ENCODE results near the gene NCCRP1. TPM values are rescaled to one million over a fixed set of nuclear protein-coding genes. Genes with fewer than 3 reads are reported as not detected.

Gene NCCRP1, protein sequence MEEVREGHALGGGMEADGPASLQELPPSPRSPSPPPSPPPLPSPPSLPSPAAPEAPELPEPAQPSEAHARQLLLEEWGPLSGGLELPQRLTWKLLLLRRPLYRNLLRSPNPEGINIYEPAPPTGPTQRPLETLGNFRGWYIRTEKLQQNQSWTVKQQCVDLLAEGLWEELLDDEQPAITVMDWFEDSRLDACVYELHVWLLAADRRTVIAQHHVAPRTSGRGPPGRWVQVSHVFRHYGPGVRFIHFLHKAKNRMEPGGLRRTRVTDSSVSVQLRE
- not detected in 2 replicates for total RNA-seq (2014; rRNA removed; shearing (Covaris generic))

DNA sequence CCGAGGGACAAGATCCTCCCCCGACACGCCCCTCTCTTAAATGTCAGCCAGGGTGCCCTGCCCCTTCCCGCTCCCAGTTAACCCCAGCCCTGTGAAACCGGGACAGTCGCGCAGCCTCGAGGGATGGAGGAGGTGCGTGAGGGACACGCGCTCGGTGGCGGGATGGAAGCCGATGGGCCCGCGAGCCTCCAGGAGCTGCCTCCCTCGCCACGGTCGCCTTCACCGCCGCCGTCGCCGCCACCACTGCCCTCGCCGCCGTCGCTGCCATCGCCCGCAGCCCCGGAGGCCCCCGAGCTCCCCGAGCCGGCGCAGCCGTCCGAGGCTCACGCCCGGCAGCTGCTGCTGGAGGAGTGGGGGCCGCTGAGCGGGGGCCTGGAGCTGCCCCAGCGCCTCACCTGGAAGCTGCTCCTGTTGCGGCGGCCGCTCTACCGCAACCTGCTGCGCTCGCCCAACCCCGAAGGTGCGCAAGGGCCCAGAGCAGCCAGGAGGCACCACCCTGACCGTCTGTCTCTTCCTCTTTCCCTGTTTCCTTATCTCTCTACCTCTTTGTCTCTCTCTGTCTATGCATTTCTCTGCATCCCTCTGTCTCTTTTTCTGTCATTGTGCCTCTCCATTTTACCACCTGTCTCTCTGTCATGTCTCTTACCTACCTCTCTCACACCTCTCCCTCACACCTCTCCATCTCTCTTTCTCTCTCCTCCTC is at the start of gene NCCRP1:
NCCRP1 (plus strand) TSS at position 105 of the 703 bp plus-strand sequence; CDS start at position 124, 19 bp downstream.
- Histone ChIP-seq H3K27me3 (ENCODE audit: control insufficient read depth, insufficient read depth, low read length) (peaks cover 27% of the 10 kb centered on the region), H3K4me3 (ENCODE audit: insufficient read depth, low read depth, low read length) (peak within 1 kb of the TSS; percentile 35), H3K36me3 (replicated peaks; ENCODE audit: control insufficient read depth, insufficient read depth, low read length) (no peaks in the 10 kb centered on the region)
- peak; percentile 90 for DNase-seq

DNA sequence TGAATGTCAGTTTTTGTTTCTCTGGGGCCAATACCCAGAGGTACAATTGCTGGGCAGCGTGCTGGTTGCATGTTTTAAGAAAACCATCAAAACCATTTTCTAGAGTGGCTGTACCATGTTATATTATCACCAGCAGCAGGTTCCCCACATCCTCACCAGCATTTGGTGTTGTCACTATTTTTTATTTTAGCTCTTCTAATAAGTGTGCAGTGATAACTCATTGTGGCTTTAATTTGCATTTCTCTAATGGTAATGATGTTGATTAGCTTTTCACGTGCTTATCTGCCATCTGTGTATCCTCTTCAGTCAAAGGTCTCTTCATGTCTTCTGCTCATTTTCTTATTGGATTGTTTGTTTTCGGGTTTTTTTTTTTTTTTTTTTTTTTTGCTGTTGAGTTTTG is 49.3 kb upstream of the NCCRP1 start:
- Histone ChIP-seq H3K4me3 (ENCODE audit: insufficient read depth, low read depth, low read length) (no peak overlapping the region), H3K27me3 (ENCODE audit: control insufficient read depth, insufficient read depth, low read length) (no peaks in the 10 kb centered on the region), H3K36me3 (replicated peaks; ENCODE audit: control insufficient read depth, insufficient read depth, low read length) (no peaks in the 10 kb centered on the region)
- DNase-seq: no peak

- DNase-seq: no peak
- no peak overlapping the region for H3K4me3 ChIP-seq (ENCODE audit: insufficient read depth, low read depth, low read length)
- no peaks in the 10 kb centered on the region for H3K36me3 ChIP-seq (replicated peaks; ENCODE audit: control insufficient read depth, insufficient read depth, low read length)
- H3K27me3 ChIP-seq (ENCODE audit: control insufficient read depth, insufficient read depth, low read length): no peaks in the 10 kb centered on the region
These were observed 47.7 kb upstream of the NCCRP1 start for GRCh38 chr19:39148939-39149529.

- no peak for DNase-seq
- no peaks in the 10 kb centered on the region for H3K36me3 ChIP-seq (replicated peaks; ENCODE audit: control insufficient read depth, insufficient read depth, low read length)
- no peaks in the 10 kb centered on the region for H3K27me3 ChIP-seq (ENCODE audit: control insufficient read depth, insufficient read depth, low read length)
These were observed 46.5 kb upstream of the NCCRP1 start for GRCh38 chr19:39150235-39150634.

DNA sequence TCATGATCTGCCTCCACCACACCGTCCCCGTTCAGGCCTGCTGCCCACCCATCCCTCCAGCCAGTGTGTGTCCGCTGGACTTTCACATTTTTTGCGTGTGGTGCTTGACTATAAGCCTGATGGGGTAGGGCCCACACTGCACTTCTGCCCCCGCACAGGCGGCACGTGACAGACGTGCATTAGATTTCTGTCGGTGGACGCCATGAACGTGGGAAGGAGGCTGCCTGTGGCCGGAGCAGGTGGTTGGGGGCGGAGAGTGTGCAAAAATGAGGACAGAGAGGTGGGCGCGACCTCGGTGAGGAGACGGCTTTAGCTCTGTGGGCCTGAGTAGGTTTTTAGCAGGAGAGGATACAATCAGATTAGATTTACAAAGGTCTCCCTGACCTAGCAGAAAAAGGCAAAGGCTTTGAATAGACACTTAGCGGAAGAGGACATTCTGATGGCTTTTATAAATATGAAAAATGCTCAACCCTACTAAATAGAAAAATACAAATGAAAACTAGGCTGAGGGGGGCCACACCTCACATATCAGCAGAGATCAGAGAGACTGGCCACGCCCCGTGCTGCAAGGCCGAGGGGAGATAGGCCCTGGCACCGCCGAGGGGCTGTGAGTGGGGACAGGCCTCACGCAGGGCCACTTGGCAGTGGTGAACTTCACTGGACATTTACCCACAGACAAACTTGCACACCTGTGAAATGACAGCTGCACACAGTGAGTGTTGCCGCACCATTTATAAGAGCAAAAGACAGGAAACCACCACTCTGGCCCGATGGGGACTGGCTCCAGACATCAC is 45.8 kb upstream of the NCCRP1 start:
- no peak overlapping the region for H3K4me3 ChIP-seq (ENCODE audit: insufficient read depth, low read depth, low read length)
- DNase-seq: no peak
- no peaks in the 10 kb centered on the region for H3K27me3 ChIP-seq (ENCODE audit: control insufficient read depth, insufficient read depth, low read length)
- no peaks in the 10 kb centered on the region for H3K36me3 ChIP-seq (replicated peaks; ENCODE audit: control insufficient read depth, insufficient read depth, low read length)

More at GRCh38 chr19:39150235-39150634, 46.5 kb upstream of the NCCRP1 start:
- no peak overlapping the region for H3K4me3 ChIP-seq (ENCODE audit: insufficient read depth, low read depth, low read length)

- H3K36me3 ChIP-seq (replicated peaks; ENCODE audit: control insufficient read depth, insufficient read depth, low read length): no peaks in the 10 kb centered on the region
- DNase-seq: no peak
- H3K27me3 ChIP-seq (ENCODE audit: control insufficient read depth, insufficient read depth, low read length): no peaks in the 10 kb centered on the region
- no peak overlapping the region for H3K4me3 ChIP-seq (ENCODE audit: insufficient read depth, low read depth, low read length)
These were observed 44.7 kb upstream of the NCCRP1 start for GRCh38 chr19:39152066-39152465.

GRCh38 chr19:39154100-39154628 is 42.6 kb upstream of the NCCRP1 start:
- DNase-seq: no peak
- no peaks in the 10 kb centered on the region; the same call in 1 of the 2 replicates for H3K36me3 ChIP-seq (replicated peaks; ENCODE audit: control insufficient read depth, insufficient read depth, low read length)
- no peak overlapping the region for H3K4me3 ChIP-seq (ENCODE audit: insufficient read depth, low read depth, low read length)

DNA sequence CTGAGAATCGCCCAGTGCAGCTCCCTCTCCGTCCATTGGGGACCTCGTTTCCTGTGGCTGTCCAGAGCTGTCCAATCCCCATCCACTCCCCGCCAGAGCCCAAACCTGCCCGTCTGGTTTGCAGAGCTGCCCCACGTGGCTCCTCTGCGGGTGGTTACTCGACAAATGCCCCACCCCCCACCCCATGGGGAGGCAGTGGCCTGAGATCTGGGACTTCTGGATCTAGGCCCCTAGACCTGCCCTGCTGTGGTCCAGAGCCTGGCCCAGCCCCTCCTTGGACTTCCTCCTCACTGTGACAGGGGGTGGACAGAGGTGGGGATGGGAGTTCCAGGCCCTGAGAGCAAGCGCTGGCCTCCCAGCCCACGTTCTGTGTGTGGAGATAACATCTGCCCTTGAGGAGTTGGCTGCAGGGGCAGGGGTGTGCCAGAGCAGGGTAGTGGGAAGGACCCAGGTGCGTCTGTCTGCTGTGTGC is 42.1 kb upstream of the NCCRP1 start:
- Histone ChIP-seq H3K4me3 (ENCODE audit: insufficient read depth, low read depth, low read length) (no peak overlapping the region), H3K36me3 (replicated peaks; ENCODE audit: control insufficient read depth, insufficient read depth, low read length) (no peaks in the 10 kb centered on the region; the same call in 1 of the 2 replicates), H3K27me3 (ENCODE audit: control insufficient read depth, insufficient read depth, low read length) (no peaks in the 10 kb centered on the region)
- peak; percentile 84 for DNase-seq

More at GRCh38 chr19:39154100-39154628, 42.6 kb upstream of the NCCRP1 start:
- no peaks in the 10 kb centered on the region for H3K27me3 ChIP-seq (ENCODE audit: control insufficient read depth, insufficient read depth, low read length)

DNA sequence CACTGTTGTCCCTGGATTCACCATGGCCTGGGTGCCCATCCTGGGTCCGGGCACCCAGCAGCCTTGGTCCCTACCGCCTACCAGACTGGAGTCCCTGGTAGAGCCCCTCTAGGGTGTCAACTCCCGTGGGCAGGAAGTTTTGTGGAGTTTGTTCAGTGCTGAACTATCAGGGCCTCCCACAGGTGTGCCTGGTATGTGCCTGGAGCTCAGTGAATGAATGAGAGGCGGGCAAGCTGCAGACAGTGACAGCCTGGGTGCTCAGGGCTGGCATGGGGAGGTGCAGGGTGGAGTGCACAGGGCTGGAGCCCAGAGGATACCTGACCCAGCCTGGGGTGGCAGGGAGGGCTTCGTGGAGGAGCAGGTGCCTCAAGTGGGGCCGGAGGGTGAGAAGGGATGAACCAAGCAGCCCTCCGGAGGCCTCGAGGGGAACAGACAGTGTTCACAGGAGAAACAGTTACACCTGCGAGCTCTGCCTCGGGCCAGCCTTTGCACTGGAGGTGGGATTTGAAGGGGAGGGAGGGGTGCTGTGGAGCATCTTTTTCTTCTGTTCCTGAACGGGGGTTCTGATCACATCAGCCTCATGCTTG is 41.6 kb upstream of the NCCRP1 start:
- H3K36me3 ChIP-seq (replicated peaks; ENCODE audit: control insufficient read depth, insufficient read depth, low read length): no peaks in the 10 kb centered on the region; the same call in 1 of the 2 replicates
- no peak overlapping the region for H3K4me3 ChIP-seq (ENCODE audit: insufficient read depth, low read depth, low read length)
- H3K27me3 ChIP-seq (ENCODE audit: control insufficient read depth, insufficient read depth, low read length): no peaks in the 10 kb centered on the region
- peak; percentile 84 for DNase-seq

DNA sequence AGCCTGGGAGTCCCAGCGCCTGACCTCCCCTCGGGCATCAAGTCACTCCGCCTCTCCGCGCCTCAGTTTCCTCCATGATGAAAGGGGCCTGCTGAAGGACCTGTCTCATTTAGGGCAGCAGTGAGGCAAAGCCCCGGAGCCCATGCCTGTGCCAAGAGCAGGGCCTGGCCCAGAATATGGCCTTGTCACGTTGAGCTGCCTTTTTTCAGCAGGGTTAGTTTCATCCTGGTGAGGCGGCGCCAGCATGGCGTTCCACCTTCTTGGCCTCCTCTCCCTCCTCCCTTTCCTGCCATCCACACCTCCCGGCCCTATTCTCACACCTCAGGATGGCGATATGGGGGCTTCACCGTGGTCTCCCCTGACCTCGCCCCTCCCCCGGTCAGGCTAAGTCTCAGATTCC is 41.0 kb upstream of the NCCRP1 start:
- DNase-seq: no peak
- Histone ChIP-seq H3K4me3 (ENCODE audit: insufficient read depth, low read depth, low read length) (no peak overlapping the region), H3K36me3 (replicated peaks; ENCODE audit: control insufficient read depth, insufficient read depth, low read length) (no peaks in the 10 kb centered on the region; the same call in 1 of the 2 replicates), H3K27me3 (ENCODE audit: control insufficient read depth, insufficient read depth, low read length) (no peaks in the 10 kb centered on the region)

- peak; percentile 66 for DNase-seq
- H3K4me3 ChIP-seq (ENCODE audit: insufficient read depth, low read depth, low read length): no peak overlapping the region
- H3K27me3 ChIP-seq (ENCODE audit: control insufficient read depth, insufficient read depth, low read length): no peaks in the 10 kb centered on the region
- no peaks in the 10 kb centered on the region; the same call in 1 of the 2 replicates for H3K36me3 ChIP-seq (replicated peaks; ENCODE audit: control insufficient read depth, insufficient read depth, low read length)
These were observed 40.2 kb upstream of the NCCRP1 start for GRCh38 chr19:39156326-39157230.

DNA sequence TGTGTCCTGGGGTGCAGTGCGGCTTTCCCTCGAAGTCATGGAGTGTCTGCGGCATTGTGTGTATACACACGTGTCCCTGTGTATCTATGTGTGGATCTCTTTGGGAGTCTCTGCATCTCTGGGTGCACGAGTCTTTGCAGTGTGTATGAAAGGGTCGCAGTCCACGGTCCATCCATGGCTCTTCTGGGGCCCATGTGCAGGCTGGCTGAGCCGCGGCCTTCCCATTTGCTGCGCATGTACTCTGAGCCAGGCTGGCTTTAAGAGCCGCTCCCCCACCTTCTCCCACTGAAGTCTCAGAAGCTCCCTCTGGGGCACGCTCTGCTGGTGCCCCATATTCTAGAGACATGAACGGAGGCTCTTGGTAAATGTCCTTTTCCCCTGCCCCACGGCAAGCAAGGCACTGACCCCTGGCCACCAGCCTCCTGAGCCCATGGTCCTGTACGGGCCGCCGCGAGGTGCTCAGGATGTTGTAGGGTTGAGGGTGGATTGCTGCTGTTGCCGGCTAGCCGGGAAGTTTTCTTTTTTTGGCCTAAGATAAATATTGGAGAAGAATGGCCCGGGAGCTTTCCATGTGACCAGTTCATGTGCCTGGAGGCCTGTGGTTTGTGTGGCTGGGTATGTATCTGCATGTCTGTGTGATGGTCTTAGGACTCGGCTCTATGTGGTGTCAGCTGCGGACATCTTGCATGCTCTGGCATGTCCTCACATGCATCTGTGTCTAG is 39.3 kb upstream of the NCCRP1 start:
- no peaks in the 10 kb centered on the region for H3K27me3 ChIP-seq (ENCODE audit: control insufficient read depth, insufficient read depth, low read length)
- no peaks in the 10 kb centered on the region; the same call in 1 of the 2 replicates for H3K36me3 ChIP-seq (replicated peaks; ENCODE audit: control insufficient read depth, insufficient read depth, low read length)
- DNase-seq: no peak
- H3K4me3 ChIP-seq (ENCODE audit: insufficient read depth, low read depth, low read length): no peak overlapping the region

Data from H7 (cell line).